ENCODE results near the gene ASH1L.

Gene ASH1L

GRCh38 chr1:155327981-155328380 lies 234.6 kb downstream of the ASH1L start:
- no peak for DNase-seq (ENCODE audit: low spot score)

- DNase-seq (ENCODE audit: low spot score) = no peak
Observed at GRCh38 chr1:155326631-155327037, 236.0 kb downstream of the ASH1L start.

DNA sequence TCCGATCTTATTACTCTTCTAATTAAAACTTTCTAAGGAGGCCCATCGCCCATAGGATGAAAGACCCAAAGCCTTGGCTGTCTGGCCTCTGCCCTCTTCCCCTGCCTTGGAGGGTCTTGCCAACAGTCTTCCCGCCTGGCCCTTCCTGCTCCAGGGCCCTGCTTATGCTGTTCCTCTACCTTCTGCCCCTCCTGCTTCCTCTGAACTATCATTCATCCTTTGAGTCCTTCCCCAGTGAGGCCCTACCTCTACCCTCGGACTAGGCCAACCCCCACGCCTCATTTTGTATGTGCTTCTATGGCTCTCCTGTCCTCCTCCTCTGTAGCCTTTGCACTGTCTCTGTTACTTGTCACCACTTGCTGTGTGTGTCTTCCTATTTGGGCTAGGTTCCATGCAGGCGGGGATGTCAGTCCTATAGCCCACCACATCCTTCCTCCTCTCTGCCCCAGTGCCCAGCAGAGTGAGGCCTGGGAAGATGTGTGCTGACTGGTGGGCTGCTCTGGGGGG lies 236.5 kb downstream of the ASH1L start:
- DNase-seq (ENCODE audit: low spot score) = no peak

GRCh38 chr1:155325603-155325893 lies 237.1 kb downstream of the ASH1L start:
- DNase-seq (ENCODE audit: low spot score) = no peak

GRCh38 chr1:155324717-155325602 lies 237.6 kb downstream of the ASH1L start:
- DNase-seq (ENCODE audit: low spot score) = peak; percentile 47

DNA sequence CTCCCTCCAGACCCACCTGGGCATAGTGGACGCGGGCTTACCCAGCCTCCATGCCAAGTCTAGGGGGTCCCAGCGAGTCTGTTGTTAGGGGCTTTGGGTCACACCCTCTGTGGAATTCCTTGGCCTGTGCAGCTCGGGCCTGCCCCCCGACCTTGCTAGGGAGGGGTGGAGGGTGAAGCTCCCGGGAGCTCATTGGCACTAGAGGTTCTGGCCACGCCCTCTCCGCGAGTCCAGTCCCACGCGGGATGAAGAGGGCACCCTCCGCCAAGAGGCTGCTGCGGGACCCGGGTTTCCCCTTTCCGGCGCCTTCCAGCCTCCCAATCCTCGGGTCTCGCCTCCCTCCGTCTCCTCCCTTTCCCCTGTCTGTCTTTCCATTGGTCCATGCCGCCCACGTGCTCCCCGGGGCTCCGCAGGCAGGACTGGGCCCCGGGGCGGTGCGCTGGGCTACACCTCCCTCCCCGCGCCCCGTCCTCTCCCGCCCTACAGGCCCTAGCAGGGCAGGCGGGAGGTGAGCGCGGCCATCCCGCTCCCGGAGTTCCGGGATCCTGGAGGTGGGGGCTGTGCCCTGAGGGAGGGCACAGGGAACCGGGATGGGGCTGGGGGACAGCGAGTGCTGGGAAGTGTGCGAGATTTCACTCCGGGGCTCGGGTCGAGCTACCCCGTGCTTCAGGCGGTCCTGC lies 238.4 kb downstream of the ASH1L start:
- peak; percentile 95 for DNase-seq (ENCODE audit: low spot score)

GRCh38 chr1:155323729-155324036 lies 238.9 kb downstream of the ASH1L start:
- DNase-seq (ENCODE audit: low spot score) = peak; percentile 89

DNA sequence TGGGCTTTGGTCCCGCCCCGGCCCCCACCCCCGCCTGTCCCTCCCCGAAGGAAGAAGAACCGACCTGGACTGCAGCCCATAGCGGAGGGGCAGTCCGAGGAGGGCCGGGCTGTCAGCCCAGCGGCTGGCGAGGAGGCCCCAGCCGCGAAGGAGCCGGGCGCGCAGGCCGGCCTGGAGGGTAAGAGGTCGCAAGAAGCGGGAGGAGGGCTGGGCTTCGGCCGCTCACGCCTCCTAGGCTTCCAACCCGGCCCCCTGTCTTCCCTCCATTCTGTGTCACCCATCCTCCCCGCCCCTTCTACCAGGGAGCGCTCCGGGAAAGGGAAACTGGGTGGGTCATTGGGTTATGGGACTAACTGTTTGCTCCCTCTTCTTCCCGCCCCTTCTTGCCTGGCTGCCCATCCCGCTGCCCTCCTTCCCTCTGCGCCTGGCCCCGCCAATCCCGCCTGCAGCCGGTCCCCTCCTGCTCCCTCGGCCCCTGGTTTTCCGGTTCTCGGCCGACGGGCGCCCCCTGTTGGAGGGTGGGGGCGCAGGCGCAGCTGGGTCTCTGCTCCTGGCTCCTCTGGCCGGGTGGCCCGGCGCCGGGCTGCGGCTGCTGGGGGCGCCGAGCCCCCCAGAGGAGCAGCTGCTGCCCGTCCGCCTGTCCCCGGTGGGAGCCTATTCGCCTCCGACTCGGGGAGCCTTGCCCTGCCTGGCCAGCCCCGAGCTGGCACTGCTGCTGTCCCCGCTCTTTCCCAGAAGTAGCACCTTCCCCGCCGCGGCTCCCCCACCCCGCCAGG lies 239.5 kb downstream of the ASH1L start:
- DNase-seq (ENCODE audit: low spot score) = peak; percentile 88

- peak; percentile 34 for DNase-seq (ENCODE audit: low spot score)
Observed at GRCh38 chr1:155322571-155322952, 240.0 kb downstream of the ASH1L start.

DNA sequence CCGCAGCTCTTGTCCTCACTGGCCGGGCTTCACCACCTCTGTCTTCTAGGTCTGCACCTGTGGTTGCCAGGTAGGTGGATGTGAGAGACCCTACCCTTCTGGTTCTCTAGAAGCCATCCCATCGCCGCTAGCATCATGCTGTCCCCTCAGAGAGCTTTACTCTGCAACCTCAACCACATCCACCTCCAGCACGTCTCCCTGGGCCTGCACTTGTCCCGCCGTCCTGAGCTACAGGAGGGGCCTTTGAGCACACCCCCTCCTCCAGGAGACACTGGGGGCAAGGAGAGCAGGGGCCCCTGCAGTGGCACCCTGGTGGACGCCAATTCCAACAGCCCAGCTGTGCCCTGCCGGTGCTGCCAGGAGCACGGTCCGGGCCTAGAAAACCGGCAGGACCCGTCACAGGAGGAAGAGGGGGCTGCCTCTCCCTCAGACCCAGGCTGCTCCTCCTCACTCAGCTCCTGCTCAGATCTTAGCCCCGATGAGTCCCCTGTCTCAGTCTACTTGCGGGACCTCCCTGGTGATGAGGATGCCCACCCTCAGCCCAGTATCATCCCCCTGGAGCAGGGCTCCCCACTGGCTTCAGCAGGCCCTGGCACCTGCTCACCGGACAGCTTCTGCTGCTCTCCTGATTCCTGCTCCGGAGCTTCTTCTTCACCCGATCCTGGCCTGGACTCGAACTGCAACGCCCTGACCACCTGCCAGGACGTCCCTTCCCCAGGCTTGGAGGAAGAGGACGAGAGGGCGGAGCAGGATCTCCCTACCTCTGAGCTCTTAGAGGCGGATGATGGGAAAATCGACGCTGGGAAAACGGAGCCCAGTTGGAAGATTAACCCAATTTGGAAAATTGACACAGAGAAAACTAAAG lies 240.7 kb downstream of the ASH1L start:
- no peak for DNase-seq (ENCODE audit: low spot score)

DNA sequence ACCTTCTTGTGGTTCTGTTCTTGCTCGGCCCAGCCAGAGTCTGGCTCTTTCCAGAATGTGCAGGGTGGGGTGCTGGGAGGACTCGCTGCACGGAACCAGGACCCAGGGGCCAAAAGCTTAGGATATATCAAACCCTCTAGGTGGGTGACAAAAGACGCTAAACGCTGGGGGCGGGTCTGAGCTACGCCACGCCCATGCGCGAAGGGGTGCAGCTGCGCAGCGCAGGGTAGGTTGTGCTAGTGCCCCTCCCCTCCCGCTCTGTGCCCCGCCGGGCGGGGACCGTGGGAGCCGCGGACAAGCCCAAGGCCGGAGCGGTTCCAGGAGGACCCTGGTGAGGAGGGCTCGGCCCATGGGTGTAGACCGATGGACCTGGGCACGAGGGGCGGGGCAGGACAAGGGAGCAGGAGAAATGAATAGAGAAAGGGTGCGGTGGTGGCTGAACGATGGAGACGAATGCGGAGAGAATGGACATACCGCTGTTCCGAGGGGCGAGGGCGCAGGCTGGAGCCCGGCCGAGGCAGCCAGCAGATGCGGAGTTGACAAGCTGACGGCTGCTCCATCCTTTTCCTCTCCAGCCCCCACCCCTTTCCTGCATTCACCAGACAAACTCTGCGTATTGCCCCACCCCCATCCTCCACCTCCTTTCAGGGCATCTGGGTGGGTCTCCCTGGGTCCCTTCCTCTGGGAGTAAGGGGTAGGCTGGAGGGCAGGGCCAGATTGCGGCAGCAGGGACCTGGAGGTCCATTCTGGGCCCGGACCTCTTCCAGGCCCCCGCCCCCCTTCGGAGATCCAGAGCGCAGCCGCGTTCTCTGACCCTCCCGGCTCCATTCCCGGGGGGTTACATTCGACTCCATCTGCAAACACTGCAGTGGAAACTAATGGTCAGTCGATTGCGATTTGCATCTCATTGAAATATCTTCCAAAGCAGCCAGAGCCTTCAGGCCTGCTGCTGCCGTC lies 241.7 kb downstream of the ASH1L start, which contains the start of gene RUSC1:
RUSC1 (plus strand) TSS at position 234 of the 957 bp plus-strand sequence. CDS start 880 bp downstream, outside the sequence.
- peak; percentile 87 for DNase-seq (ENCODE audit: low spot score)

DNA sequence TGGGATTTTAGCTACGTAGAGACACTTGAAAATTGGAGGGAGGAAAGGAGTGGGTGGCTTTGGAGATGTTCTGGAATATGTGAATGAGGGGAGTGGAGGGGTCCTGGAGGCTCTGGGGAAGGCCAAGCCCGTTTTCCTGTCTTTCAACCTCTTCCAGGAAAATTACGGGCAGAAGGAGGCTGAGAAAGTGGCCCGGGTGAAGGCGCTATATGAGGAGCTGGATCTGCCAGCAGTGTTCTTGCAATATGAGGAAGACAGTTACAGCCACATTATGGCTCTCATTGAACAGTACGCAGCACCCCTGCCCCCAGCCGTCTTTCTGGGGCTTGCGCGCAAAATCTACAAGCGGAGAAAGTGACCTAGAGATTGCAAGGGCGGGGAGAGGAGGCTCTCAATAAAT lies 242.4 kb downstream of the ASH1L start:
- no peak for DNase-seq (ENCODE audit: low spot score)

DNA sequence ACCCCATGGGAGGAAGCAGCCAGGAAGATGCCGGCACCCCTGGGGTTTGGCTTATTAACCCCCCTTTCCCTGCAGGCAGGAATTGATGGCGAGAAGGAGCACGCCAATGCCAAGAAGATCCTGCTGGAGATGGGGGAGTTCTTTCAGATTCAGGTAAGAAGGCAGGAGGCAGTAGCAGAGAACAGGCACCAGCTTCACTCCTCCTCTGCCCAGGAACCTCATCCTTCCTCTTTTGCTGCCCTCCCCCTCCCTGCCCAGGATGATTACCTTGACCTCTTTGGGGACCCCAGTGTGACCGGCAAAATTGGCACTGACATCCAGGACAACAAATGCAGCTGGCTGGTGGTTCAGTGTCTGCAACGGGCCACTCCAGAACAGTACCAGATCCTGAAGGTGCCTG lies 243.1 kb downstream of the ASH1L start:
- no peak for DNase-seq (ENCODE audit: low spot score)

DNA sequence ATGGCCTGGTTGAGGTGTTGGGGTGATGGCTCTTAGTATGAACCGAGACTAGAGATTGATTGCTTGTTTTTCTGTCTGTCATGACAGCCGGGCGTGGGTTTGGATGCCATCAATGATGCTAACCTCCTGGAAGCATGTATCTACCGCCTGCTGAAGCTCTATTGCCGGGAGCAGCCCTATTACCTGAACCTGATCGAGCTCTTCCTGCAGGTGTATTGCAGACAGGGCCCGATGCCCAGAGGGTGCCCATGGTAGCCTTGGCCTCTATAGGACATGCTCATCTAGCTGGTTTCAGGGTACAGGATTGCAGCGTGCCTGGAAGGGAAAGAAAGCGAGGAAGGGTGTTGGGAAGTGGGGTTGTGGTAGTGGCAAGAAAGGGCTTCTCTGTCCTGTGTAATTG lies 244.5 kb downstream of the ASH1L start:
- no peak for DNase-seq (ENCODE audit: low spot score)

- no peak for DNase-seq (ENCODE audit: low spot score)
Observed at GRCh38 chr1:155316922-155317321, 245.7 kb downstream of the ASH1L start.

GRCh38 chr1:155313261-155313660 lies 249.3 kb downstream of the ASH1L start:
- no peak for DNase-seq (ENCODE audit: low spot score)

GRCh38 chr1:155309423-155310021 lies 253.1 kb downstream of the ASH1L start:
- no peak for DNase-seq (ENCODE audit: low spot score)

DNA sequence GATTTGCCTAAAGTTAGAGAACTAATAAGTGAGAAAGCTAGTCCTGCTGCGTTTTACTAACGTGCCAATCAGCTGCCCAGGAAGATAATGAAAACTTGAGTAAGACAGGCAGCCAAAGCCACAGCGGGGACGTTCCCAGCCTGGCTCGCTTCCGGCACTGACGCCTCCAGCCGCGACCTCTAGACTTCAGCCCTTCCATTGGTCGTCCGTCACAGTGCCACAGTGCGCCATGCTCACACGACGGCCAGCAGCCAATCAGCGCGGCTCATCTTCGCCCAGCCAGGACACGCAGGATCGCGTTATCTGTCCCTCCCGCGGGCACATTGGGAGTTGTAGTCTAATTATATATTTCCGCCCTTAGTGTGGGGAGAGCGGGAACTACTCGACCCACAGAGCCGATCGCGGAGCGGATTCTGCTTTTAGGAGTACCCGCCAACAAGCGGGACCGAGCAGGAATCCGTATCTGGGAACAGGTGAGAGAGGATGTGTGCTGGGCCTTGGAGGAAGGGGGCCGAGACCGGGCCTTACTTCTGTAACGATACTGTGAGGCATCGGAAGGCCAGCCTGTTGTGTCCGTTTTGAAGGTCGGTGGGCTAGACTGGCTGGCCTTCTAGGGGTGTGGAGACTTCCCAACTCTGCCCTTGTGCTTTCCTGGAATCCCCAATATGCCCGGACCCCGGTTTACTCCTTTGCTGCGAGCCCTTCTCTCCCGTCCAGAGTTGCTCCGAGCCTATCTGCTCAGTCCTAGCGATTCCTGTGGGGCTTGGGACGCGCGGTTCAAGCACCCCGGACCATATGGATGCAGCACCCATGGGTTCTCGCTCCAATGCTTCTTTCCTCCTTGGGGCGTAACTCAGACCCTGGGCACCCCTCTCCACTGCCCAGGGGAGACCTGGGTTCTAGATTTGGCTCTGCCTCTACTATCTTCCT lies 253.8 kb downstream of the ASH1L start, which contains the start of gene FDPS:
FDPS (plus strand) TSS at position 374 of the 930 bp plus-strand sequence. CDS start 924 bp downstream, outside the sequence.
- DNase-seq (ENCODE audit: low spot score) = peak; percentile 98

GRCh38 chr1:155307247-155307740 lies 255.3 kb downstream of the ASH1L start:
- DNase-seq (ENCODE audit: low spot score) = no peak
